Epithelial cell of proximal tubule (primary cell): Measurements from ENCODE around the gene AFF1. TPM values are rescaled to one million over a fixed set of nuclear protein-coding genes. Genes with fewer than 3 reads are reported as not detected.
"Not testable (repeated sequence)": the region's sequence is repeated elsewhere in the genome, so short reads cannot be mapped to it uniquely, and the experiment has no call there.

Experiments used
- DNase-seq: peaks from one replicate; pipeline ENCODE4 v3.0.0-alpha.2; 2011; ENCODE audit warnings: low read depth
- H3K4me3 ChIP-seq: 2 replicates; pipeline ENCODE4 v1.5.1; 2011; ENCODE audit warnings: low read depth, mild to moderate bottlenecking, low read length
- CTCF ChIP-seq: conservative IDR thresholded peaks from 2 replicates; pipeline ENCODE4 v1.5.1; 2012; ENCODE audit warnings: low read depth, mild to moderate bottlenecking, low read length
- total RNA-seq: library from RNA; depleted of rRNA; stranded (reverse); fragments of >200 nt; gene quantifications from 2 replicates; pipeline ENCODE4 v1.2.3, GENCODE V29; 2015

Gene AFF1
- total RNA-seq, 1 donor from 2014 or later = 12.5 TPM

- TF ChIP-seq CTCF = no peak
- H3K4me3 ChIP-seq = no peak overlapping the region
- no peak for DNase-seq
Measured at GRCh38 chr4:87132035-87132434, 197.2 kb downstream of the AFF1 start.

- DNase-seq = no peak
- H3K4me3 ChIP-seq = no peak overlapping the region
- no peak for TF ChIP-seq CTCF
Measured at GRCh38 chr4:87133183-87133582, 198.4 kb downstream of the AFF1 start.

- TF ChIP-seq CTCF = no peak
- DNase-seq = no peak
- no peak overlapping the region for H3K4me3 ChIP-seq
Measured at GRCh38 chr4:87134122-87134521, 199.3 kb downstream of the AFF1 start.

- DNase-seq = no peak
- no peak overlapping the region for H3K4me3 ChIP-seq
- no peak for TF ChIP-seq CTCF
Measured at GRCh38 chr4:87141428-87141827, 206.6 kb downstream of the AFF1 start.

GRCh38 chr4:87144356-87144755 is 209.5 kb downstream of the AFF1 start:
- no peak for TF ChIP-seq CTCF
- DNase-seq = no peak
- no peak overlapping the region for H3K4me3 ChIP-seq

GRCh38 chr4:87145934-87146333 is 211.1 kb downstream of the AFF1 start:
- not testable (repeated sequence) for H3K4me3 ChIP-seq, DNase-seq

- no peak for TF ChIP-seq CTCF
- H3K4me3 ChIP-seq = no peak overlapping the region
- DNase-seq = no peak
Measured at GRCh38 chr4:87147116-87147515, 212.3 kb downstream of the AFF1 start.
